ENCODE data around the gene LIPK.

The LIPK gene, protein sequence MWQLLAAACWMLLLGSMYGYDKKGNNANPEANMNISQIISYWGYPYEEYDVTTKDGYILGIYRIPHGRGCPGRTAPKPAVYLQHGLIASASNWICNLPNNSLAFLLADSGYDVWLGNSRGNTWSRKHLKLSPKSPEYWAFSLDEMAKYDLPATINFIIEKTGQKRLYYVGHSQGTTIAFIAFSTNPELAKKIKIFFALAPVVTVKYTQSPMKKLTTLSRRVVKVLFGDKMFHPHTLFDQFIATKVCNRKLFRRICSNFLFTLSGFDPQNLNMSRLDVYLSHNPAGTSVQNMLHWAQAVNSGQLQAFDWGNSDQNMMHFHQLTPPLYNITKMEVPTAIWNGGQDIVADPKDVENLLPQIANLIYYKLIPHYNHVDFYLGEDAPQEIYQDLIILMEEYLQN

GRCh38 chr10:88705958-88706357, at the start of gene LIPK:
TSS of gene LIPK (plus strand) at chr10:88706249. CDS start at chr10:88724544, 18,295 bp downstream.
- no peak for TF ChIP-seq GATA2 (IDR thresholded peaks at IDR 0.05; ENCODE audit: low read depth, low read length)
- no peak for TF ChIP-seq GATA3 (IDR thresholded peaks at IDR 0.05; ENCODE audit: low read depth, low read length)

DNA sequence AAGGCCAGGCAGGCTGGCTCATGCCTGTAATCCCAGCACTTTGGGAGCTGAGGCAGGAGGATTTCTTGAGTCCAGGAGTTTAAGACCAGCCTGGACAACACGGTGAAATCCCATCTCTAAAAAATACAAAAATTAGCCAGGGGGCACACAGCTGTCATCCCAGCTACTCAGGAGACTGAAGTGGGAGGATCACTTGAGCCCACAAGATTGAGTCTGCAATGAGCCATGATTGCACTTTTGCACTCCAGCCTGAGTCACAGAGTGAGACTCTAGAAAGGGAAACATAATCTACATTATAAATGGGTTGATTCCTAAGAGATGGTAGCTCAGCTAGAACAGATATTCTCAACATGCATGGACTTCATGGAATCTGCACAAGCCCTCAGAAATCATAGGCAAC, 48.1 kb upstream of the LIPK start:
- TF ChIP-seq GATA2 (IDR thresholded peaks at IDR 0.05; ENCODE audit: low read depth, low read length) (no peak), GATA3 (IDR thresholded peaks at IDR 0.05; ENCODE audit: low read depth, low read length) (no peak)

- TF ChIP-seq GATA3 (IDR thresholded peaks at IDR 0.05; ENCODE audit: low read depth, low read length) (no peak), GATA2 (IDR thresholded peaks at IDR 0.05; ENCODE audit: low read depth, low read length) (no peak)
These were observed 46.1 kb upstream of the LIPK start for GRCh38 chr10:88659725-88660597.

DNA sequence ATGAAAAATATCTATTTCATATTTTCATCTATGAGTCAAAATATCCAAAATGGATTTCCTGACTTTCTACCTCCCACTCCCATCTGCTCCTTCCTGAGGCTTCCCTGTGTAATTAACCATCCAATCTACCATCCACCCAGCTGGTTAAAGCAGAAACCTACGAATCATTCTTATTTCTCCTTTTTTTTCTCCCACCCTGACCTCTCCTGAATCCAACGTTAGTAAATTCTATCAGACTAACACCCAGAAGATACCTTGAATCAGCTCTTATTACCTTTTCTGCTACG, 45.5 kb upstream of the LIPK start:
- TF ChIP-seq GATA3 (IDR thresholded peaks at IDR 0.05; ENCODE audit: low read depth, low read length), result no peak
- no peak for TF ChIP-seq GATA2 (IDR thresholded peaks at IDR 0.05; ENCODE audit: low read depth, low read length)

- no peak for TF ChIP-seq GATA3 (IDR thresholded peaks at IDR 0.05; ENCODE audit: low read depth, low read length)
- no peak for TF ChIP-seq GATA2 (IDR thresholded peaks at IDR 0.05; ENCODE audit: low read depth, low read length)
These were observed 45.0 kb upstream of the LIPK start for GRCh38 chr10:88661018-88661417.

DNA sequence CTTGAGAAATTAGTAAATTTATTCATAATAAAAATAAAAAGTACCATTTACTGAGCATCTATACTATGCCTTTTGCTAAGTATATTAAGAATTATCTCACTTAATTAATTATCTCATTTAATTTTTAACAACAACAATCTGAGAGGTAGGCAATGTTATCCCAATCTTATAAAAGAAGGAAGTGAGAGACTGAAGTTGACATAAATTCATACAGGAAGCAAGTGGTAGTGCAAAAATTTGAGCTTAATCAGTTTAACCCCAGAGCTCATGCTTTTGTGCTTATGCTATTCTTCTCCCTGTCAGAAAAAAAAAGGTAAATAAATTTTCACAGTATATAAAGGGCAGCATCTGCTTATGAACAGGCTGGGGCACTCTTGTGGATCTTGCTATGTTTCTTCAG, 44.5 kb upstream of the LIPK start:
- no peak for TF ChIP-seq GATA3 (IDR thresholded peaks at IDR 0.05; ENCODE audit: low read depth, low read length)
- TF ChIP-seq GATA2 (IDR thresholded peaks at IDR 0.05; ENCODE audit: low read depth, low read length), result no peak

DNA sequence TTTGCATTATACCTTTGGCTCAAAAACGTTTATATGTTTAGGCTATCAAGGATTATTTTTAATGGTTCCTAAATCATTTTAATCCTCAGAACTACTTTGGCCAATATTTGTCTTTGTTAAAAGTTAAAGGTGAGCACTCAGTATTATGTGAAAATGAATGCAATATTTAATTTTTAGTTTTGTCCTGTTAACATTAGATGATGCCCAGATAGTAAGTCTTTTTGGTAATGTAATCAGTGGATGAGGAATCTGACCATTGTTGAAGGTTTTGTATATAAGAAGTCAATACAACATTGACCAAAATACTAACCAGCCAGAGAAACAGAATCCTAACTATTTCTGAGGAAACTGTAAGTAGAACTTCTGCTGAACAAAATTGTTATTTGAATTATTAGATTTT, 41.9 kb upstream of the LIPK start, which contains the start of gene LIPF:
LIPF (plus strand) TSS at position 301 of the 400 bp plus-strand sequence. CDS start 2,856 bp downstream, outside the sequence.
- TF ChIP-seq GATA3 (IDR thresholded peaks at IDR 0.05; ENCODE audit: low read depth, low read length), result no peak
- TF ChIP-seq GATA2 (IDR thresholded peaks at IDR 0.05; ENCODE audit: low read depth, low read length), result no peak

DNA sequence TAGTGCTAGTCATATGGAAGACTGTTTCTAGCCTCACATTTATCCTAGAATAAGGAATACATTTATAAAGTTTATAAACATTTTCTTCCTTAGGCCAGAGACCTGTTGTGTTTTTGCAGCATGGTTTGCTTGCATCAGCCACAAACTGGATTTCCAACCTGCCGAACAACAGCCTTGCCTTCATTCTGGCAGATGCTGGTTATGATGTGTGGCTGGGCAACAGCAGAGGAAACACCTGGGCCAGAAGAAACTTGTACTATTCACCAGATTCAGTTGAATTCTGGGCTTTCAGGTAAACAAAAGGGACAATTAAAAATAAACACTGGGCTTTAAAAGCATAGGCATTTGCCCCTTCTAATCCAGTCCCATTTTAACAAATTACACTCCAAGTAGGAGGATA, 37.6 kb upstream of the LIPK start:
- no peak for TF ChIP-seq GATA3 (IDR thresholded peaks at IDR 0.05; ENCODE audit: low read depth, low read length)
- TF ChIP-seq GATA2 (IDR thresholded peaks at IDR 0.05; ENCODE audit: low read depth, low read length), result no peak

DNA sequence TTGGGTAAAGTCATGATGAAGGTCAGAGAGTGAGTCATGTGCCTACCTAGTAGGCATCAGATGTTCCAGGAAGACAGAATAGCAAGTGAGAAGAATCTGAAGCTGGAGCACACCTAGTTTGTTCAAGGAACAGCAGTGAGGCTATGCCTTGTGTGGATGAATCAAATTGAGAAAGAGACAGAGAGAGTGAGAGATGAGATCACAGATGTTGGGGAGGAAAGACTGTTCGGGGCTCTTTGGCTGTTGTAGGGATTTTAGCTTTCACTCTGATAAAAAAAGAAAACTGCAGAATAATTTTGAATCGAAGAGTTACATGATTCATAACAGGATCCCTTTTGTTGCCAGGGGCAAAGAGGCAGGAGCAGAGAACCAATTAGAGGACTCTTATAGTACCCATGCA, 35.6 kb upstream of the LIPK start:
- TF ChIP-seq GATA2 (IDR thresholded peaks at IDR 0.05; ENCODE audit: low read depth, low read length) (no peak), GATA3 (IDR thresholded peaks at IDR 0.05; ENCODE audit: low read depth, low read length) (no peak)

- TF ChIP-seq GATA2 (IDR thresholded peaks at IDR 0.05; ENCODE audit: low read depth, low read length), result no peak
- TF ChIP-seq GATA3 (IDR thresholded peaks at IDR 0.05; ENCODE audit: low read depth, low read length), result no peak
These were observed 34.0 kb upstream of the LIPK start for GRCh38 chr10:88672041-88672440.

GRCh38 chr10:88676283-88677060, 29.6 kb upstream of the LIPK start:
- TF ChIP-seq GATA3 (IDR thresholded peaks at IDR 0.05; ENCODE audit: low read depth, low read length) (no peak), GATA2 (IDR thresholded peaks at IDR 0.05; ENCODE audit: low read depth, low read length) (no peak)

DNA sequence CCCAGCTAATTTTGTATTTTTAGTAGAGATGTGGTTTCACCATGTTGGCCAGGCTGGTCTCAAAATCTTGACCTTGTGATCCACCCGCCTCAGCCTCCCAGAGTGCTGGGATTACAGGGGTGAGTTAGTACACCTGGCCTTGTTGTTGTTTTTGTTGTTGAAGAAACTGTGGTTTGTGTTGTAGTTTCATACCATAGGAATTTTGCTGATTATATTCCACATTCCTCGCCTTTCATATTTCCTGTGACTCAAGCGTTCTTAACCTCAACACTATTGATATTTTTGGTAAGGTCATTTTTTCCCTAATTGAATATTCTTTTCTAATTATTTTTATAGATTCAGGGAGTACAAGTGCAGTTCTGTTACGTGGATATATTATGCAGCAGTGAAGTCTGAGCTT, 25.1 kb upstream of the LIPK start:
- TF ChIP-seq GATA3 (IDR thresholded peaks at IDR 0.05; ENCODE audit: low read depth, low read length), result no peak
- TF ChIP-seq GATA2 (IDR thresholded peaks at IDR 0.05; ENCODE audit: low read depth, low read length), result no peak

DNA sequence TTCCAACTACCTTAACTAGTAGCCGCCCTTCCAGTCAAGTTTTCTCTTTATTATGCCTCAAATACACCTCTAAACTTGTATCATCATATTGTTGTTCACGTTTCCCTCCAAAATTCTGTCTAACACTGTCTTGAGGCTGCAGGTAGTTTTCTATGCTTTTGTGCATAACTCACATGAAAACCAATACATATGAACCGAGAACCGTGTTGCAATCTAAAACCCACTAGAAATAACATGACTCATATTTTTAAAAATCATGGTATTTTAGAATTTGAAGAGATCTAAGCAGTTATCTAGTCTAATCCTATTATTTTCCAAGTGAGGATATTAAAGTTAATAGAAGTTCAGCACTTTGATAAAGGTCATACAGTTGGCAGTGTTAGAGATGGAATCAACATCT, 23.6 kb upstream of the LIPK start:
- no peak for TF ChIP-seq GATA3 (IDR thresholded peaks at IDR 0.05; ENCODE audit: low read depth, low read length)
- no peak for TF ChIP-seq GATA2 (IDR thresholded peaks at IDR 0.05; ENCODE audit: low read depth, low read length)

DNA sequence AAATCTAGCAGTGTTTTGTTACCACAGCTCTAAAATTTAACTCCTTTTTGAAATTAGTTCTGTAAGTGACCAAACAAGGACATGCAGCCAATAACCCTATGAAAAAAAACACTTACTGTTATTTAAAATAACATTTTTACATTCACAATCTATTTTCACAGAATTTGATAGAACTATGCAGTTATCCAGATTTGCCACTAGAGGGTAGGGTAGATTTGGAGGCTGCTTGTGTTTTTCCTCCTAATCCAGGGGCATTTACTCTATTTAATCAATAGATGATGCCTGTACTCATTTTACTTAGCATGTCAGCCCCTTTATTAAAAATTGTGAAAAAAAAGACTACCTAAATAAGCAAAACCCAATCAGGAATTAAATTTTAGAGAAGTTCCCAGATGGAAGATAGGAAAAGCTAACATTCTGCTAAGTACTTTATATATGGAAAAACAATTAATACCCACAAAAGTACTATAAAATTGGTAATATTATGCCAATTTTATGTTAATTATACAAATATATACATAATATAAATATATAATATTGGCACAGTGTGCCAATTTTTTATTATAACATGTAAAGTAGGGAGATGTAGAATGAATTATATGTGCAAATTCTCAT, 18.1 kb upstream of the LIPK start:
- TF ChIP-seq GATA2 (IDR thresholded peaks at IDR 0.05; ENCODE audit: low read depth, low read length), result no peak
- TF ChIP-seq GATA3 (IDR thresholded peaks at IDR 0.05; ENCODE audit: low read depth, low read length), result no peak

Data from SH-SY5Y (cell line).